Vagina (tissue), 2 donors: ENCODE measurements around the gene FAM53A.

Experiments used
- POLR2A ChIP-seq, 2 donors: fragments of 450-650 bp; IDR thresholded peaks; one replicate each; pipeline ENCODE4 v1.6.1; 2017; ENCODE audit warnings: antibody characterized with exemption in 2 of 2, mild to moderate bottlenecking in 2 of 2, moderate library complexity in 2 of 2
- POLR2AphosphoS5 ChIP-seq, 2 donors: sonication (generic); formaldehyde crosslinking; IDR thresholded peaks; one replicate each; pipeline ENCODE4 v1.9.0; 2017; ENCODE audit warnings: antibody characterized with exemption in 2 of 2, mild to moderate bottlenecking in 2 of 2, low read depth in 1 of 2; ENCODE audit not compliant: insufficient read depth in 1 of 2
- TF ChIP-seq, protein P1 (sequence below), 3 experiments: fragments of 450-650 bp in 2 of 3; fragments of 200-600 bp in 1 of 3; sonication (generic) in 1 of 3; IDR thresholded peaks; one replicate each; pipeline ENCODE4 v1.5.1; 2017 to 2019; ENCODE audit warnings: antibody characterized with exemption in 3 of 3, mild to moderate bottlenecking in 2 of 3, moderate library complexity in 2 of 3

GRCh38 chr4:1631136-1631535, 53.0 kb downstream of the FAM53A start:
- TF ChIP-seq, protein P1, sequence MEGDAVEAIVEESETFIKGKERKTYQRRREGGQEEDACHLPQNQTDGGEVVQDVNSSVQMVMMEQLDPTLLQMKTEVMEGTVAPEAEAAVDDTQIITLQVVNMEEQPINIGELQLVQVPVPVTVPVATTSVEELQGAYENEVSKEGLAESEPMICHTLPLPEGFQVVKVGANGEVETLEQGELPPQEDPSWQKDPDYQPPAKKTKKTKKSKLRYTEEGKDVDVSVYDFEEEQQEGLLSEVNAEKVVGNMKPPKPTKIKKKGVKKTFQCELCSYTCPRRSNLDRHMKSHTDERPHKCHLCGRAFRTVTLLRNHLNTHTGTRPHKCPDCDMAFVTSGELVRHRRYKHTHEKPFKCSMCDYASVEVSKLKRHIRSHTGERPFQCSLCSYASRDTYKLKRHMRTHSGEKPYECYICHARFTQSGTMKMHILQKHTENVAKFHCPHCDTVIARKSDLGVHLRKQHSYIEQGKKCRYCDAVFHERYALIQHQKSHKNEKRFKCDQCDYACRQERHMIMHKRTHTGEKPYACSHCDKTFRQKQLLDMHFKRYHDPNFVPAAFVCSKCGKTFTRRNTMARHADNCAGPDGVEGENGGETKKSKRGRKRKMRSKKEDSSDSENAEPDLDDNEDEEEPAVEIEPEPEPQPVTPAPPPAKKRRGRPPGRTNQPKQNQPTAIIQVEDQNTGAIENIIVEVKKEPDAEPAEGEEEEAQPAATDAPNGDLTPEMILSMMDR (IDR thresholded peaks at IDR 0.05) = no peak
- TF ChIP-seq POLR2A (IDR thresholded peaks at IDR 0.05) (no peak), POLR2AphosphoS5 (IDR thresholded peaks at IDR 0.05; ENCODE audit: insufficient read depth in 1 of 2, low read depth in 1 of 2) (no peak)
